OCI-M2 (cell line): ENCODE data around the gene C9orf50.
"Not testable (repeated sequence)": the region's sequence is repeated elsewhere in the genome, so short reads cannot be mapped to it uniquely, and the experiment has no call there.

Experiments used
- DNase-seq: peaks from one replicate; lab custom pipeline; 2025; ENCODE audit not compliant: unreplicated experiment; lab: John Stamatoyannopoulos, UW

Gene C9orf50

DNA sequence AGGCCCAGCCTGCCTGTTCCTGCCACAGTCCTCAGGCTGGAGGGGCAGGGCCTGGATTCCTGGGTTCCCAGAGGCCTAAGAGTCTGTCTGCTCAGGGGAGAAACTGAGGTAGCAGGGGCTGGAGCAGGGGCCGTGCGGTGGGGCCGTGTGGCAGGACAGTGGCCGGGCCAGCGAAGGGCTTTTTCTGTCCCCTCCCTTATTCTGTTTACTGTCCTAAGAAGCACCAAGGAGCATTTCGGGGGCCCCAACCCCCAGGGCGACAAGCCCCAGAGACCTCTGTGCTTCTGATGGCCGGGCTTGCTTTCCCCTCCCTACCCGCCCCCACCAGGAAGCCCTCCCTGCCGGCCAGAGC lies 27.8 kb upstream of the C9orf50 start:
- DNase-seq, result no peak

DNA sequence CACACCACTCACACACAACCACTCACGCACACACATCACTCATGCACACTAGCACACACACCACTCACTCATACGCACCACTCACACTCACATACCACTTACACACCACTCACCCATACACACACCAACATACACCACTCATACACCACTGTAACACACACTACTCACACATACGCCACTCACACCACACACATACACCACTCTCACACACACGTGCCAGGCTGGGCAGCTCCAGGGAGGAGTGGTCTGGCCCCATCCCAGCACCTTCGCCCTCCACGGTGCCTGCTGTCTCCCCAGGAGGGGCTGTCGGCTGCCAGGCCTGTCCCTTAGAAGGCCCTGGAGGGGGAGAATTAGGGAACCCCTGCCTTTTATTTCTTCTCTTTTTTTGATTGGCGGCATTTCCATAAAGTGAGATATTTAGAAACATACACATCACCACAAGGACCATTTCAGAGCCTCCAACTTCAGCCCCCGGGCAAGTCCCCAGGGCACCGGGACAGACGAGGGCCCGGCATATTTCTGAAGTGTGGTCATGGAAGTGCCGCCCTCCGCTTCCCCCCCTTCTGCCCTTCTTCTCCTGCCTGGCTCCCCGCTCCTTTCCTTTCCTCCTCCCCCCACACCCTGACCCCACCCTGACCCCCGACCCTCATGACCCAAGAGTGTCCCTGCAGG lies 27.3 kb upstream of the C9orf50 start:
- DNase-seq, result no peak

DNA sequence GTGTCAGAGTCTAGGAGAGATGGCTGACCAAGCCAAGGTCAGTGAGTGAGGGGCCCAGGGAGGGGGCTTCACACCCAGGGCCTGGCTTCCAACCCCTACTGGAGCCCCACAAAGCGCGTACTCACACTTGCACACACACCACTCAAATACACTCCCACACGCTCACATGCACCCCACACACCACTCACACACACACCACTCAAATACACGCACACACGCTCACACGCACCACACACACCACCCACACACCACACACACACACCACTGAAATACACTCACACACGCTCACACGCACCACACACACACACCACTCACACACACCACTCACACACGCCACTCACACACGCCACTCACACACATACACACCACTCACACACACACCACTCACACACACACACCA lies 26.7 kb upstream of the C9orf50 start:
- DNase-seq, result no peak

DNA sequence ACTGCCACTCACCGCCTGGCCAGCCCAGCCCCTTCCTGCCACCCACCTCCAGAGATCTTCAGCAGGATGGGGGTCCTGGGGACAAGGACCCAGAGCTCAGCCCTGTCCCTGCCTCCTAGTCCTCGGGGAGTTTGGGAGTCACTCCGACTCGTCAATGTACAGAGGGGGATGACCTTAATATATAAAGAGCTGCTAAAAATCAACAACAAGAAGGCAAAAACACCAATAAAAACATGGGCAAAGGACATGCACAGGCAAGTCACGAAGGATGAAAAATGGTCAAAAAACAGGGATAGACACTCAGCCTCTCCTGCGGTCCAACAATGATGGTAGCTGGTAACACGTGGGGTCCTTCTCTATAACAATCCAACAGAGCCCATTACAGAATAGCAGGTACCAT lies 25.8 kb upstream of the C9orf50 start:
- DNase-seq, result no peak

DNA sequence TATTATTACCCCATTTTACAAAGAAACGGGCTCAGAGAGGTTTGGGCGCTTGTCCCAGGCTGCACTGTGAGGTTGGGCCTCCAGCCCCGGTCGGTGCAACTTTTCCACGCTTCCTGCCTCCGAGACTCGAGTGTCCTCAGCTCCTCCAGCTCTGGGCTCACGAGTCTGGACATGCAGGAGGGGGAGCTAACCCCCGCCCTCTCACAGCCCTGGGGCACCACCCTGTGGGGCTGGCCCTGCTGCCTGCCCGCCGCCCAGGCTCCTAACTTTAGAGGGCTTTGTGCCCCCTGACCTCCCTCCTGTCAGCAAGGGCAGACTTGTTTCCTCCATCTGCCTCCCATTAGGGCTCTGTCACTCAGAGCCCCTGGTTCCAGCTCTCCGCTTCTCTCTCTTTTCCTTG lies 25.4 kb upstream of the C9orf50 start:
- no peak for DNase-seq

DNA sequence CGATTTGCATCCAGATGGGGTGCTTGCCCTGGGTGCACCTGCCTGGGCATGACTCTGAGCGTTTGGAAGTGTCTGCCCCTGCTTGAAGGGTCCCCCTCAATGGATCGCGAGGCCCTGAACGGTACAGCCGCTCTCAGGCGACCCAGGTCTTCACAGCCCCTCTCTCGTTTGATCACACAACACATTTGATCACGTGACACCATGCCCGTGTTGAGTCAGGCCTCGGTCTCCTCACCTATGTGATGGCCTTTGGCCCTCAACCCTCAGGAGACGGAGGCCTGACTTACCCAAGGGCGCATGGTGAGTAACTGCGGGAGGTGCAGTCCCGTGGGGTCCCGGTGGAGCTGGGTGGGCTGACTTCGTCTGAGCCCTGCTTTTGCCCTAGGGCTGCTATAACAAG lies 24.0 kb upstream of the C9orf50 start:
- no peak for DNase-seq

DNA sequence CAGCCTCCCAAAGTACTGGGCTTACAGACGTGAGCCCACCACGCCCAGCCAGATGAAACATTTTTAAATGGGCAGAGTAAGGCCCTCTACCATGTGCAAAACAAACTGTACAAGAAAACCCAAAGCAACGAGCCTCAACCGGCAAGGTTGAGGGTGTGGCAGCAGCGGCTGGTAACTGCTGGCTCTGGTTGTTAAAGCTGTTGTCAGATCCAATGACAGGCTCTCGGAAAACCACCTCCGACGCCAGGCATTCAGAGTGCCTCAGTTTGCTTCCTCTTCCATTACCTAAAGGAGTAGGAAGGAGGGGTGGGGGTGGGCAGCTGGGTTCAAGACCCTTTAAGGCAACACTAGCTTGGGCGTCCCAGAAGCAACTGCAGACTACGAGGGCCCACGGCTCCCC lies 23.5 kb upstream of the C9orf50 start:
- no peak for DNase-seq

DNA sequence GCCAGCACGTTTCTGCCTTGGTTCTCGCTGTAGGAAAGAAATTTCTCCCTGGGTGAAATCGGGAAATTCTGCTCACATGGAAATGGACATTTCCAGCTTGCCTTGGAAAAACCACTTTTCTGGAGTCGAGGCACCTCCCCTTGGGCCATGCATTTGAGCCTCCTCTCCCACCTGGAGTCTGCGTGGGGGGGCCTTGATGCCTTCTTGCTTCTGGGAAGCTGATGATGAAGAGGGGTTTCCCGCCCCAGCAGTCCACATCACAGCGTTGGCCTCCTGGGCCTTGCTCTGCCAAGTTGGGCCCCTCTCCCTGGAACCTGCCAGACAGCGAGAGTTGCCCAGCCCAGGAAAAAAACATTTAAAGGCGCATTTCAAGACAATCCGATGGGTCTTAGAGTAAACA lies 22.8 kb upstream of the C9orf50 start:
- DNase-seq, result no peak

DNA sequence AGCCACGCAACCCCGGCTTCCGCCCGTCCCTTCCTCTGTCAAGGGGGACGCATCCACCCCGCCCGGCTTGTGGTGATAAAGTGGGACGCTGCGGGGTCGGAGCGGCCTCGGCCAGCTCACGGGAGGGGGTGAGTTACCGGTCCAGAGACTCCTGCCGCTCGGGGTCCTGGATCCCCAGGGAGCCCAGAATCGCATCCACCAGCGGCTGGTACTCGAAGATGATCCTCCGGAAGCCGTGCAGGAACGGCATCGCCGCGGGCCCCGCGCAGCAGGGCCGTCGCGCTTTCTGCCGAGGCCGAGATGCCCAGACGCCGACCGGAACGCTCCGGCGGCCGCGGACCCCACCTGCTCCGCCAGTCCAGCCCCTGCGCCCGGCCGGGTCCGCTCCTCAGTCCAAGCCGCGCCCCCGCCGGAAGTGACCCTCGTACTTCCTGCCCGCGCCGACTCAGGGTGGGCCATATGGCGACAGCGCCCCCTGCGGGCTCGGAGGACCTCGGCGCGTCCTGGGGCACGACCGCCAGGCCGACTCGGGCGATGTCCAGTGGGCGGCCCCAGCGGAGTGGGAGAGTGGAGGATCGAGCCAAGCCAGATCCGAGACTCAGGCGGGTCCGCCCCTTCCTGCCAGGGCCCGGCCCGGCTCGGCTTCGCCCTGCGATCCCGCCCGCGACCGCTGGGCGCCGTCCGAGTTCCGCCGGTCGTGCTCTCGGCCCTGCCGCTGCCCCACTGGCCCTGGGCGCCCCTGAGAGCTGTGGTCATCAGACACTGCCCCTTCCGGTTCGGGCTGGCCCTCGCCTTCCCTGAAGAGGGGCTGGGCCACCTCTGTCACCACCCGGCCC lies 21.1 kb upstream of the C9orf50 start, which contains the start of gene ASB6:
Gene ASB6 (minus strand): TSS at position 402 of the 836 bp plus-strand sequence. CDS start 152 bp downstream, at position 250.
- DNase-seq, result peak; percentile 43

DNA sequence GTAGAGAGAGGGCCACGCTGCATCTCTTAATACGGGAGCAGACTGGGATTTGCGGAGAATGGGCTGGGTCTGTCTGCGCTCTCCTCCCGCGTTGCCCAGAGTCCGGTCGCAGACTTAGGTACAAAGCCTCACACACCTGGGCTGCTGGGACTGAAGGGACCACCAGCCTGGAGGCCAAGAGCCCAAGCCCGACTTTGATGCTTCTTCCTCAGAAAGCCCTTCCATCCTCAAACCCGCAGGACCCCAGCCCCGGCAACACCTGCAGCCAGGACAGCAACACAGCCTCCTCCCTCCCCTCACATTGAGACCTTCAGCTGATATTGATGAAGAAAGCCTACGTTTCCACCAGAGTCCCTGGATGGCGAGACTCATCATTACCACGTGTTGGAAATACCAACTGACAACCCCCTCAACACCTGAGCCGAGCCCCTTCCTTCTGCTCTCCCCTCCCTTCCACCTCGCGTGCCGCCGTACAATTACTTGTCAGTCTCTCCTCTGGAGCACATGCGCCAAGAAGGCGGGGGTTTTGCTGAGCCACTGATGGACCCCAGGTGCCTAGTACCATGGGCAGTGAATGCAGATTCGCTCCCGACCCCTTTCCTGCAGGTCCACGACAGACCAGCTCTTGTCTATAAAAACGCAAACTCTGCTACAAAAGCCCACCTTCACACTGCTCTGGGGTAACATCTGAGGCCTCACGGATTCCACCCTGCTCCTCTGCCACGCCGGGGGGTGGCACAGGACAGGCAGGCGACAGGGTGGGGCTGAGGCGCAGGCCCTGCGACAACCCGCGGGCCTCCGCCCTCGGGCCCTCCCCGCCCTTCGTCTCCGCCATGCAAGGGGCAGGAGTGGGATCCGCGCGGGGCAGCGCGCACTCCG lies 20.2 kb upstream of the C9orf50 start:
- DNase-seq, result no peak

DNA sequence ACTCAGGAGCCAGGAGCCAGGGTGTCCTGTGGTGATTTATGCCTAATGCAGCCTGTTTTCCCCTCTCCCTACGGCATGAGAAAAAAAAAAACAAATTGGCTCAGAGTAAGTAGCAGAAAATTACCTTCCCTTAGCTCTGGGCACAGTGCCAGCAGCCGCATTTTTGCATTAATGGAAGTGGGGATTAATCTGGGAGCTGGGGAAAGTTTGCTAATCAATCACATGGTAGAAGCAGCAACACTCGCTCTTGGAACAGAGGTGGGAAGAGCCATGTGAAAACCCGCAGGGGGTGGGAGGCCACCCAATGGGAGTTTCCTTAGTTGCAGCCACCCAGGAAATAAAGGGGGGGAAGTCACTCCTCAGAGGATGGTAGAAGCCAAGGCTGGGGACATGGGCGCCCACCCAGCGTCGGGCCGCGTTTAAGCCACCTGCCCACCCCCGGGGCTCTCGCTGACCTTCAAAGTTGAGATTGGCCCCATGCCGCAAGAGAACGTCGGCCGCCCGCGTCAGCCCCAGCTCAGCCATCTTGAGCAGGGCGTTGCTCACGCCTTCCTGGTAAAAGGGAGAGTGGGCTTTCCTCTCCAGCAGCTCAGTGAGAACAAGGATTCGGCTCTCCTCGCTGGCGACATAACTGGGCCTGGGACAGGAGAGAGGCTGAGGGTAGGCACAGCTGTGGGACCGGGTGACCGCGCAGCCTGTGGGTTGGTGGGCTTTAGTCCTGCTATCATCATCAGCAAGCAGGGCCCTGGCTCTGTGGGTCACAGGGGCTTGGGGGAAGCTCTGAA lies 19.4 kb upstream of the C9orf50 start:
- no peak for DNase-seq

DNA sequence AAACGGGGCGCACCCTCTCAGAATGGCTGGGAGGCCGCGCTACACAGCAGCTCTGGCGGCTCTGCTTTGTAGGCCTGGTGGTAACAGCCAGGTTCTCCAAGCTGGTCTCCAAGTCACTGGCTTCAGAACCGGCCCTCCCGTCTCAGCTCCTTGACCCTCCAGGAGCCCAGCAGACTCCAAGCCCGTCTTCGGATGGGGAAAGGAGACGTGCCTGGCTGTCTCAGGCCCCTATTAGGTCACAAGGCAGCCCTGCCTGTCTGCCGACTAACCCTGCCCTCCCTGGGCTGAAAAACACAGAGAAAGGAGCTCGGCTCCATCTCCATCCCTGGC lies 18.8 kb upstream of the C9orf50 start:
- DNase-seq, result no peak

DNA sequence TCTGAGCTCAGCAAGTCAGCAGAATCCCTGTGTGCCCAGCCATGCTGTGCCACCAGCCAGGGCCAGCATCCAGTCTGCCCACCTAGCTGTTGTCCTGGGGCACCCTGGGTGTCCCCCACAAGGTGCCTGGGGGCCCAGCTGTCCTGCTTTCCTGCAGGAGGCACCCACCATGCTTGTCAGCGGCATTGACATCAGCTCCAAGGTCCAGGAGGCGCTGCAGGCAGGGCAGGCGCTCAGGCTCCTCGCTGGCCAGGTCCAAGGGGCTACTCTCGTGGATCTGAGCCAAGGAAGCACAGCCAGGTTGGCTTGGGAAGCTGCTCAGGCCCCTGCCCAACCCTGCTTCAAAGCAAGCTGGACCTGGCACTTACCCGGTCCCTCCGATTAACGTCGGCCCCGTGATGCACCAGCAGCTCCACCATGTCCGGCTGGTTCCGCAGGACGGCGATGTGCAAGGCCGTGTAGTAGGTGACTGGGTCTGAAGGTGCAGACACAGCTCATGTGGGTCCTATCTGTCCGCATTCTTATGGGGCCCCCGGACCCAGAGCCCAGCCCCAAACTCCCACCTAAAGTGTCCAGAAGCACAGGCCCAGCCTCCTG lies 18.2 kb upstream of the C9orf50 start:
- DNase-seq, result no peak

DNA sequence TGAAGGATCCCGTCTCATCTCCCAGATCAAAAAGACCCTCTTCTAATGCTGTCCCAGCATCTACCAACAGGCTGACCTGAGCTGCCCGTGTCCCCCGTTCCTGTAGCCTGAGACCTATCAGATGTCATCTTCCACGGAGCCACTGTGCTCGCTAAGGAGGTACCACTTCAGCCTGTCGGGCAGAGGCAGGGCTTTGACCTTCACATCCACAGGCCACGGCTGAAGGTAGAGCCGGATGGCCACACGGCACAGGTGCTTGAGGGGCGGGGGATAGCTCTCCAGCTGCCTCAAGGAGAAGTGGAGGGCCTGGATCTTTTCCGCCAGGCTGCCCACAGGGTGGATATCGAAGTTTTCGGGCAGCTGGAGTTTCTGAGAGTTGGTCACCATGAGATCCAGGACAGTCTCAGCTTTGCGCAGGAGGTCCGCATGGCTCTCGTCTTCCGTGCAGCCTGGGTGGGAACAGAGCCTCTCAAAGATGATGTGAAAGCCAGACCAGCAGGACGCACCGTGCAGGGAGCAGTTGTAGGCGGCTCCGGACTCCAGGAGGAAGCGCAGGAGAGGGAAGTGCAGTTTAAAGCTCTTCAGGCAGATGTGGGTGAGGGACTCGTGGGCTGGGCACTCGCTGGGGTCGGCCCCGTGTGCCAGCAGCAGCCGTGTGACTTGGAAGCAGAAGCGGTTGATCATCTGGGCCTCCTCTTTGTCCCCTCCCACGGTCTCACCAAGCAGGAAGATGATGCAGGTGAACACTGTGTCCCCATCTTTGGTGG lies 17.0 kb upstream of the C9orf50 start:
- DNase-seq, result no peak

DNA sequence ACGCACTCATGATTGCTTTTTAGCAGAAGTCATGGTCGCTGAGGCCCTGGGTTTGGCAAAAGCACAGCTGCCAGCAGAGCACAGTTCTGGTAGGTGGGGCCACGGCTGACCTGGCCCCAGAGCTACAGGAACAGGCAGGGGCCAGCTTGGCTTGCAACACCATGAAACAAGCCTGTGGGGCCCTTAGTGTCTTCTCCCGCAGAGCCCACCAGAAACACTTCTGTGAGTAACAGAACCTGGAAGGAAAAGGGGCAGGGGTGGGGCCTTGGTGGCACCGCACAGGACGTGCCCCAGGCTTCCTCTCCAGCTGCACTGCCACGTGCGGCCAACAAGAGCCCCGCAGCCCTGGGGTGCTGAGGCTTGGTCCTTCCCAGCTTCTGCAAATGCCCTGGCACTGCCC lies 16.2 kb upstream of the C9orf50 start:
- DNase-seq, result no peak

DNA sequence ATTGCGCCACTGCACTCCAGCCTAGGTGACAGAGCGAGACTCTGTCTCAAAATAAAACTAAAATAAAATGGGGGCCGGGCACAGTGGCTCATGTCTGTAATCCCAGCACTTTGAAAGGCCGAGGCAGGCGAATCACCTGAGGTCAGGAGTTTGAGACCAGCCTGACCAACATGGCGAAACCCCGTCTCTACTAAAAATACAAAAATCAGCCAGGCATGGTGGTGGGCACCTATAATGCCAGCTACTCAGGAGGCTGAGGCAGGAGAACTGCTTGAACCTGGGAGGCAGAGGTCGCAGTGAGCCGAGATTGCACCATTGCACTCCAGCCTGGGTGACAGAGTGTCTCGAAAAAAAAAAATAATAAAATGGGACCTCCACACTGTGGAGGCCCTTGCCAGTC lies 15.4 kb upstream of the C9orf50 start:
- not testable (repeated sequence) for DNase-seq

DNA sequence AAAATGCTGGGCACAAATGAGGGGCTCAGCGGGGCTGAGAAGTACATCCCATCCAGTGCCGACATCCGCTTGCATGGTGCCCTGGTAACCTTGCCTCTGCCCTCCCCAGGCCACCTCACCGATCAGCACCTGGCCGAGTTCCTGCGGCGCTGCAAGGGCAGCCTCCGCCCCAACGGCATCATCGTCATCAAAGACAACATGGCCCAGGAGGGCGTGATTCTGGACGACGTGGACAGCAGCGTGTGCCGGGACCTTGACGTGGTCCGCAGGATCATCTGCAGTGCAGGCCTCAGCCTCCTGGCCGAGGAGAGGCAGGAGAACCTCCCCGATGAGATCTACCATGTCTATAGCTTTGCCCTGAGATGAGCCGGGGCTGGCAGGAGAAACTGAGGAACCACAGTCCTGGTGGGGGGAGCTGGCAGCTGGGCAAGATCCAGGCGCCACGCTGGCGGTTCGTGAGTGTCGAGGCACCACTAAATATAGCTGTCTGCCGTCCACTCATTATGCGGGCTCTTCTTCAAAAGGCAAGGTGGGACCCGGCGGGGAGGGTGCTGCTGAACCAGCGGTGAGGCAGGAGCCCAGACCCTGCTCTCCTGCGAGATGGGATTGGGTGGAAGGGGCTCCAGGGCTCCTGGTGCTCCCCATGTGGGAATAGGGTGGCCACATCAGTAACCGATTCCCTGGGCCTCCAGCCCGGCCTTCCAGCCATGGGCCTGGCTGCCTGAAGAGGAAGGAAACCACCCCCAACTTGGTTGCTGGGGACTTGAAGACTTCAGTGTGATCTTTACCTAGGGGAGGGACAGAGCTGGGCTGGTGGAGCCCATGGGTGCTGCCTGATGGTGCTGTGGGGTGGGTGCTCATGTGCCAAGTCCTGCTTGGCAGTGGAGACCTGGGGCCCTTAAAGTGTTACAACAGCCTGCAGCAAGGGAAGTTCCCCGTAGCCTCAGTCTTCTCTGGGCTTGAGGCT lies 14.5 kb upstream of the C9orf50 start:
- no peak for DNase-seq

DNA sequence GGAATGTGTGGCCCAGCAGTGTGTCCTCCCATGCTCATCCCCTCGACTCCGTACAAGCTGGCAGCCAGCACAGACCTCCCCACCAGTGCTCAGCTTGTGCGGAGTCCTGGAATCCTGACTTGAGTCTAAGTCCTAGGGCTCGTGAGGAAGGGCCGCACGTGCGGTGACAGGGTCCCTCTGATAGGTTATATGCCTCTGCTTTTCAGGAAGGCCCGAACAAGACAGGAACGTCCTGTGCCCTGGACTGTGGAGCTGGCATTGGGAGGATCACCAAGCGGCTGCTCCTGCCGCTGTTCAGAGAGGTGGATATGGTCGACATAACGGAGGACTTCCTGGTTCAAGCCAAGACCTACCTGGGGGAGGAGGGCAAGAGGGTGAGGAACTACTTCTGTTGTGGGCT lies 12.9 kb upstream of the C9orf50 start:
- DNase-seq, result no peak

DNA sequence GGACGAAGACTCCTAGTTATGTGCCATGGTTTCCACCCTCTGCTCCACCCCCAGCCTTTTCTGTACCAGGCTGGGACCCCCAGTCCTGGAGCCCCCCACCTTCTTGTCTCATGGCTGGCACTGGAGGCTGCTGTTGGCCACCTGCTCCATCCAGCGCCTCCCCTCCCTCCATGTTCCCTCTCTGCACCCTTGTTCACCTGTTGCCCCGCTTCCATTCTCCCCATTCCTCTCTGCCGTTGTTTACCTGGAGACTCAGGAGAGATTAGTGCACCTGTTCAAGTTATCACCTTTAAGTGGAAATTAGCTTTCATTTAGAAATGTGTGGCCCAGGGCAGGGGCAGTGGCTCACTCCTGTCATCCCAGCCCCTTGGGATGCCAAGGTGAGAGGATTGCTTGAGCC lies 12.3 kb upstream of the C9orf50 start:
- no peak for DNase-seq
